Parathyroid adenoma (tissue), 2 donors: ENCODE results near the gene BEX3.

Experiments used
- H2AFZ ChIP-seq: fragments of 300-600 bp; sonication (generic); one replicate; pipeline ENCODE4 v1.7.0; 2017; ENCODE audit warnings: antibody characterized with exemption, mild to moderate bottlenecking
- H3K27ac ChIP-seq: fragments of 300-600 bp; sonication (generic); one replicate; pipeline ENCODE4 v1.7.0; 2017
- H3K27me3 ChIP-seq: fragments of 300-600 bp; sonication (generic); one replicate; pipeline ENCODE4 v1.7.0; 2017; ENCODE audit warnings: low read length; ENCODE audit not compliant: control insufficient read depth, insufficient read depth
- H3K36me3 ChIP-seq: fragments of 300-600 bp; sonication (generic); one replicate; pipeline ENCODE4 v1.7.0; 2017; ENCODE audit warnings: low read length; ENCODE audit not compliant: control insufficient read depth, insufficient read depth
- H3K4me1 ChIP-seq: fragments of 300-600 bp; sonication (generic); one replicate; pipeline ENCODE4 v1.7.0; 2017; ENCODE audit warnings: control low read depth
- H3K4me2 ChIP-seq: fragments of 300-600 bp; sonication (generic); one replicate; pipeline ENCODE4 v1.7.0; 2017; ENCODE audit warnings: low read length
- H3K4me3 ChIP-seq: fragments of 300-600 bp; sonication (generic); one replicate; pipeline ENCODE4 v1.7.0; 2017; ENCODE audit warnings: low read depth, low read length
- H3K79me2 ChIP-seq: fragments of 300-600 bp; sonication (generic); one replicate; pipeline ENCODE4 v1.7.0; 2017; ENCODE audit warnings: control low read depth
- H3K9ac ChIP-seq: fragments of 300-600 bp; sonication (generic); one replicate; pipeline ENCODE4 v1.7.0; 2017; ENCODE audit warnings: mild to moderate bottlenecking
- H3K9me3 ChIP-seq: fragments of 300-600 bp; sonication (generic); one replicate; pipeline ENCODE4 v1.7.0; 2017; ENCODE audit warnings: low read length; ENCODE audit not compliant: control insufficient read depth
- TF ChIP-seq, protein P1 (sequence below): fragments of 300-600 bp; sonication (generic); IDR thresholded peaks from one replicate; pipeline ENCODE4 v1.7.0; 2017; ENCODE audit warnings: antibody characterized with exemption, mild to moderate bottlenecking
- donor health status: primary hyperparathyroidism.

BEX3 gene

GRCh38 chrX:103361798-103362197, 14.5 kb upstream of the BEX3 start:
- H3K4me1 ChIP-seq: peaks cover 2% of the 10 kb centered on the region
- H3K9ac ChIP-seq: no peak overlapping the region
- no peaks in the 10 kb centered on the region for H3K36me3 ChIP-seq
- no peak overlapping the region for H3K4me3 ChIP-seq
- no peaks in the 10 kb centered on the region for H3K9me3 ChIP-seq
- no peak overlapping the region for H2AFZ ChIP-seq
- H3K4me2 ChIP-seq: no peak overlapping the region
- no peak overlapping the region for H3K27ac ChIP-seq
- H3K27me3 ChIP-seq: no peaks in the 10 kb centered on the region
- TF ChIP-seq, protein P1, sequence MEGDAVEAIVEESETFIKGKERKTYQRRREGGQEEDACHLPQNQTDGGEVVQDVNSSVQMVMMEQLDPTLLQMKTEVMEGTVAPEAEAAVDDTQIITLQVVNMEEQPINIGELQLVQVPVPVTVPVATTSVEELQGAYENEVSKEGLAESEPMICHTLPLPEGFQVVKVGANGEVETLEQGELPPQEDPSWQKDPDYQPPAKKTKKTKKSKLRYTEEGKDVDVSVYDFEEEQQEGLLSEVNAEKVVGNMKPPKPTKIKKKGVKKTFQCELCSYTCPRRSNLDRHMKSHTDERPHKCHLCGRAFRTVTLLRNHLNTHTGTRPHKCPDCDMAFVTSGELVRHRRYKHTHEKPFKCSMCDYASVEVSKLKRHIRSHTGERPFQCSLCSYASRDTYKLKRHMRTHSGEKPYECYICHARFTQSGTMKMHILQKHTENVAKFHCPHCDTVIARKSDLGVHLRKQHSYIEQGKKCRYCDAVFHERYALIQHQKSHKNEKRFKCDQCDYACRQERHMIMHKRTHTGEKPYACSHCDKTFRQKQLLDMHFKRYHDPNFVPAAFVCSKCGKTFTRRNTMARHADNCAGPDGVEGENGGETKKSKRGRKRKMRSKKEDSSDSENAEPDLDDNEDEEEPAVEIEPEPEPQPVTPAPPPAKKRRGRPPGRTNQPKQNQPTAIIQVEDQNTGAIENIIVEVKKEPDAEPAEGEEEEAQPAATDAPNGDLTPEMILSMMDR: no peak
- no peaks in the 10 kb centered on the region for H3K79me2 ChIP-seq

GRCh38 chrX:103362474-103362873, 13.9 kb upstream of the BEX3 start:
- no peaks in the 10 kb centered on the region for H3K9me3 ChIP-seq
- TF ChIP-seq, protein P1: no peak

DNA sequence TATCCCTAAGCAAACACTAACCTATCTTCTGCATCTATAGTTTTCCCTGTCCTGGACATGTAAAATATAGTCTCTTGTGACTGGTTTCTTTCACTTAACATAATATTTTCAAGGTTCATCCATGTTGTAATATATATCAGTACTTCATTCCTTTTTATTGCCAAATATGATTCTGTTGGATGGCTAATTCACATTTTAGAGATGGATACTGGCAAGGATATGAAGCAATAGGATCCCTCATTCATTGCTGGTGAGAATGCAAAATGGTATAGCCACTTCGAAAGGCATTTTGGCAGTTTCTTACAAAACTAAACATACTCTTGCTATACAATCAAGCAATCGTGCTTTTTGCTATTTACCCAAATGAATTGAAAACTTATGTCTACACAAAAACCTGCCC, 13.3 kb upstream of the BEX3 start:
- Histone ChIP-seq H2AFZ (no peak overlapping the region), H3K27me3 (no peaks in the 10 kb centered on the region), H3K4me3 (no peak overlapping the region), H3K4me2 (no peak overlapping the region), H3K79me2 (no peaks in the 10 kb centered on the region), H3K9ac (no peak overlapping the region), H3K9me3 (no peaks in the 10 kb centered on the region), H3K4me1 (peaks cover 2% of the 10 kb centered on the region), H3K36me3 (no peaks in the 10 kb centered on the region), H3K27ac (no peak overlapping the region)
- TF ChIP-seq, protein P1: no peak

More at GRCh38 chrX:103362474-103362873, 13.9 kb upstream of the BEX3 start:
- Histone ChIP-seq H3K4me1 (peaks cover 2% of the 10 kb centered on the region), H3K36me3 (no peaks in the 10 kb centered on the region), H3K4me2 (no peak overlapping the region), H3K27me3 (no peaks in the 10 kb centered on the region), H3K79me2 (no peaks in the 10 kb centered on the region), H2AFZ (no peak overlapping the region), H3K27ac (no peak overlapping the region), H3K4me3 (no peak overlapping the region), H3K9ac (no peak overlapping the region)

GRCh38 chrX:103367502-103367901, 8.8 kb upstream of the BEX3 start:
- no peaks in the 10 kb centered on the region for H3K36me3 ChIP-seq
- H3K9me3 ChIP-seq: no peaks in the 10 kb centered on the region
- H3K79me2 ChIP-seq: no peaks in the 10 kb centered on the region
- H2AFZ ChIP-seq: no peak overlapping the region
- H3K4me3 ChIP-seq: no peak overlapping the region
- H3K27me3 ChIP-seq: no peaks in the 10 kb centered on the region
- TF ChIP-seq, protein P1: no peak
- no peaks in the 10 kb centered on the region for H3K4me1 ChIP-seq
- no peak overlapping the region for H3K4me2 ChIP-seq
- H3K27ac ChIP-seq: no peak overlapping the region
- no peak overlapping the region for H3K9ac ChIP-seq

DNA sequence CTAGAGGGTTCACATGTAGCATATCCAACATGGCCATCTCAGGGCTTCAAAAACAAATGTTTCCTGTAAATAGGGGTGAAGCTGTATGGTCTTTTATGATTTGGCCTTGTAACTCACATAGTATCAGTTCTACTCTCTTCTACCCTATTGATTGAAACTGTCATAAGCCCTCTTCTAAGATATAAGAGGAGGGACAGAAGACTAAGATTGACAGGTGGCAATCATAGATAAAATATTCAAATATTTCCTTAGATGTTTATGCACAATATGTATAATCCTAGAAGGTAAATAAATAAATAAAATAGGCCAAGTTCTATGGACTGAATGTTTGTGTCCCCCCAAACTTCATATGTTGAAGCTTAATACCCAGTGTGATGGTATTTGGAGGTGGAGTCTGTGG, 6.9 kb upstream of the BEX3 start:
- TF ChIP-seq, protein P1: no peak
- Histone ChIP-seq H3K4me2 (no peak overlapping the region), H2AFZ (no peak overlapping the region), H3K36me3 (no peaks in the 10 kb centered on the region), H3K79me2 (no peaks in the 10 kb centered on the region), H3K4me1 (no peaks in the 10 kb centered on the region), H3K9me3 (no peaks in the 10 kb centered on the region), H3K27me3 (no peaks in the 10 kb centered on the region), H3K9ac (no peak overlapping the region), H3K27ac (no peak overlapping the region), H3K4me3 (no peak overlapping the region)
